ENCODE results near the gene CREB3L1.

Gene CREB3L1

DNA sequence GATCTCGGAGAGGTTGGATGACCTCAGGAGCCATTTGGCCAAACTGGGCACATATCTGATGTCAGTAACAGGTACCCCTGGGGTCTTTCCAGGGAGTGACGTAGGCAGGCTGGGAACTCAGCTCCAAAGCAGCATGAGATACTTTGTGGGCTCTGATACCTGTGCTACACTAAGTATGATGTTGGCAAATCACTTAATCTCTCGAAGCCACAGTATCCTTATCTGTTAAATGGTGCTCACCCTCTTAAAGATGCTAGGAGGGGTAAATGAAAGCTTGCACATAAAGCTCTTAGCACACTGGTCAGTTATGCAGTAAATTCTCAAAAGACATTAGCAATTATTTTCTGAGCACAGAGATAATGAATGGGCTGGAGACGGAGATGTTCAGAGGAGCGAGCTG, 52.7 kb downstream of the CREB3L1 start:
- DNase-seq: no peak

DNA sequence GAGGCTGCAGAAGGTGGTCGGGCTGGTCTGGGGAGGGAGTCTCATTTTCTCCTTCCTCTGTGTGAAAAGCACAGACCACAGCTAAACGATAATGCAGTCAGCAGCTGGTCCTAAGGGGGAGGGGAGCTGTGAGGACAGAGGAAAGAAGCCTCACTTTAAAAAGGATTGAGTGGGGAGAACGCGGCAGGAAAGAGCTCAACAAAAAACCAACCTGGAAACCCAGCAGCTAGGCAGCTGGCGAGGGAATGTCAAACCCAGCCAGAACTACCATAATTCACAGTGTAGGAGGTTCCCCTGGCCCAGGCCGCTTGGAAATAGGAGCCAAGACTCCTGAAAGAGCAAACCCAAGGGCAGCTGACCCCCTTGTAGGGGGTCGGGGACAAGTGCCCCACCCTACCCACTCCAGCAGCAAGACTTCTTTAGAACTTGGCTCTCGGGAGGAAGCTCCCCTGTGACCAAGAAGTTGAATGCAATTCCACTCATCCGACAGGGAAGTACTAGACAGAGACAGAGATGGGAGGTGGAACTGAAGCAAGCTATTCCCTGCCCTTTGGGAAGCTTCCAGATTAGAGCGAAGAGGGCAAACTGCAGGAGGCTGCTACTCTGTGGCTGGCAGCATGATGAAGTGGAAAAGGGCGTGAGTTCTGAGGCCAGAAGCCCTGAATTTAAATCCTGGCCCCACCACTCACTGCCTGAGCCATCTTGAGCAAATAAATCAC, 53.3 kb downstream of the CREB3L1 start:
- no peak for DNase-seq

DNA sequence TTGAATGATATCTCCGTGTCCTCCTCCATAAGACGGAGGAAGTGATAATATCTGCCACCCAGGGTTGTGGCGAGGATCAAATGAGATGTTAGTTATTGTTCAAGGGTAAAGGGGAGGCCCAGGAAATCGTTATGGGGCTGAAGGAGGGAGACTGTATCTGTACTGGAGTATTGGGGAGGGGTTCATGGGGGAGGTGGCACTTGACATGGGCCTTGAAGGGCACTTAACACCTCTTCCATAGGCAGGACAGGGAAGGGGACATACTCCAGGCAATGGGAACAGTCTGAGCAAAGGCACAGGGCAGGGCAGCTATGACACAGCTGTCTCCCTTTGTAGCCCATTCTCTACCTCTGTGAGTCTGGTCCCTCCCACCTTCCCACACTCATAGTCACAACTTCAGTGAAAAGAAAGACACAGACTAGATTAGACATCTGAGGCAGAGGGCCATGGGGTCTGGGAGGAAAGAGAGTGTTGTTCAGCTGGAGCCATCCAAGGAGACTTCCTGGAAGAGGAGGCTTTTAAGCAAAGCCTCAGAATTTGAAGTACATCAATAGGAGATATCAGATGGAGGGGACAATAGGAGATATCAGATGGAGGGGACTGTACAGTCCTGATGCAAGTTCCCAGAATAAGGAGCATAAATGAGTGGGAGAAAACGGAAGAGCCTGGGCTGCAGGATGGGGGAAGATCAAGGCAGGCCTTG, 54.0 kb downstream of the CREB3L1 start:
- no peak for DNase-seq

DNA sequence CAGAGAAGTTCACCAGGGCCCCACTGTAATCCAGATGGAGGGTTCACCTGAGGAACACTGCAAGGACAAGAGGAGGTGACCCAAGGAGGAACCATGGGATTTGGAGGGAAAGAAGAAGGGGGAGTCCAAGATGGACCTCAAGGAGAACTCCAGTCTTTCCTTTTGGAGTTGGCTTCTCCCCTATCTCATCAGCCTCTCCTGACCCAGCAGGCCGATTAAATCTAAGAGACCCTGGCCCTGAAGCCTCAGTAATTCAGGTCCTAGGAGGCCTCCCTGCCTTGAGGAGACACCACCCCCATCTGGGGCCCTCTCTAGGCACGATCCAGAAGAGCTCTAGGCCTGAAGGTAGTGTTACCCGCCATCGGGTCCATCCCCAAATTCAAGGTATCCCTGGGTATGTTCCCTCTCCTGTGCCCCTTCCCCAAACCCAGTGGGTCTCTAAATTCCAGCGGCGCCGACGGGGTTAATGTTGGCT, 54.7 kb downstream of the CREB3L1 start:
- DNase-seq: no peak

DNA sequence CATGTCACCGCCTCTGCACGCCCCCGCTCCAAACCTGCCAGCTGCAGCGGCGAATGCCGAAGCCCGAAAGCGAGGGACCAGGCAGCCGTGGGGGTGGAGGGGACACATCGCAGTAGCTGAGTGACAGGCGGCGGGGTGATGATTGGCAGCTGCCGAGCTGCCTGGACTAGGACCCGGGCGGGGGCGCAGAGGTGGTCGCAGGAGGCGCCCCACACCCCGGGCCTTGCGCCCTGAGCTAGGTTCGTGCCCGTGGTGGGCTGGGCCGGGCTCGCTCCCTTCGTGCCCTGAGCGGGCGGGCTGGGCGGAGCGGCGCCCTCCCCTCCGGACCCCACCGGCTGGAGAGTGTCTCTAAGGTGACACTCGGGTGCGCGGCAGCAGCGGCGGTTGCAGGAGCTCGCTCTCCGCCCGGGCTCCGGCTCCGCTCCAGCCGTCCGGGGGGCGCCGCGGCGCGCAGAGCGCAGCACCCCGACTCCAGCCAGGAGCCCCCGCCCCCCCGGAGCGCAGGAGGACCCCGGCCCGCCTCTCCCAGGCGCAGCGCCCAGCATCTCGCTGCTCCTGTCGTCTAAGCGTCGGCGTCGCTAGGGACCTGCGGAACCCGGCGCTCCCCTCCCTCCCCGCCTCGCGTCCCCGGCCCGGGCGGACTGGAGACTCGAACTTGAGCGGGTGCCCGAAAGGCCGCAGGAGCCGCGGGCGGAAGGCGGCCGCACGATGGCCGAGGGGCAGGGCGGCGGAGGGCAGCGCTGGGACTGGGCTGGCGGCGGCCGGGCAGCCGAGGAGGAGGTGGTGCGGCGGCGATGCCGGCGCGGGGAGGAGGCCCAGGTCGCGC, 55.3 kb downstream of the CREB3L1 start:
- DNase-seq: no peak

DNA sequence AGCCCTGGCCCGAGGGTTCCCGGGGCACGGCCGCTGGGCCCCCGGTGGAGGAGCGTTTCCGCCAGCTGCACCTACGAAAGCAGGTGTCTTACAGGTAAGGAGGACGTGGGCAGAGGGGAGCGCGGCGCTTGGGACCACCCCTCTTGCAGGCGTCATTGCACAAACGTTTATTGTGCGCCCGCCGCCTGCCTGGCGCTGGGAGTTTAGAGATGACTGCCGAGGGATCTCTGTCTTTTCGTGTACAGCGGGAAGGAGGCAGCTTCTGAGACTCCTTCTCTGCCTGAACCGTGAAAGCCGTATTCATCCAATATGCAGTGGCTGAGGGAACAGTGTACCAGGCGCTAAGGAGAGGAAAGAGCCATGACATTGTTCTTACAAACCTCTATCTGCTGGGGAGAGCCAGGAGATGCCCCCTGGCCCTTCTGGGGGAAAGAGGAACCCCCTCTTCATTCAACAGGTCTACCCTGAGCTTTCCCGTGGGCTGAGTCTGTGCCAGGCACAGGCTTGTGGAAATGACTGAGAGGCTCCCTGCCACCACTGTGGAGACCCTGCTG, 56.0 kb downstream of the CREB3L1 start:
- no peak for DNase-seq

DNA sequence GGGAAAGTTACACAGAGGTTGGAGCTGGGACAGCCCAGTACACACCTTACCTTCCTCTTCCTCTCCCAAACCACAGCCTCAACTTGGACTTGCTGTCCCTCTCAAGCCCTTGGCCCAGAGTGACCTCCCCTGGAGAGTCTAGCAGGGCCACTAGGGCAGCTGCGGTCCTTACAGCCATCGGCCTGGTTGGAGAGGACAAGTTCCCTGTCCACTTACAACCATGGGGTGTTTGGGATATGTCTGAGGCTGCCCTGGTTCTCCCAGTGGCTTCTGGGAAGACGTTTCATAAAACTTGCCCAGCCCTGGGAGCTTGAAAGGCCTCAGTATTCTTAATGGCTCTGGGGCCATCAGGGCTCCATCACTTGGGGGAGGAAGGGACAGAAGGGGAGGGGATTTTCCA, 56.7 kb downstream of the CREB3L1 start:
- no peak for DNase-seq

DNA sequence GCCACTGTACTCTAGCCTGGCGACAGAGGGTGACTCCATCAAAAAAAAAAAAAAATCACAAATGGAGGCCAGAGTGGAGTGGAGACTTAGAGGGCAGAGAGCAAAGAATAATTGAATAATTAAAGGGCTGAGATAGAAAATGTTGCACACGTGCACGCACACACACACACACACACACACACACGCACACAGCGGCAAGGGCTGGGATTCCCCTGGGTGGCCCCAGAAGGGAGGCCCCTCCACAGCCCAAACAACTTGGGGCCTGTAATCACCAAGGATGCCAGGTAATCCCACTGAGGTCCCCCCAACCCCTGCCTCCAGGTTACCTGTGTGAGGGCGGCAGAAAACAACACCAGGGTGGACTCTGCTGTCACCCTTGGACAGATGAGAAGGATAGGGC, 57.8 kb downstream of the CREB3L1 start:
- no peak for DNase-seq

DNA sequence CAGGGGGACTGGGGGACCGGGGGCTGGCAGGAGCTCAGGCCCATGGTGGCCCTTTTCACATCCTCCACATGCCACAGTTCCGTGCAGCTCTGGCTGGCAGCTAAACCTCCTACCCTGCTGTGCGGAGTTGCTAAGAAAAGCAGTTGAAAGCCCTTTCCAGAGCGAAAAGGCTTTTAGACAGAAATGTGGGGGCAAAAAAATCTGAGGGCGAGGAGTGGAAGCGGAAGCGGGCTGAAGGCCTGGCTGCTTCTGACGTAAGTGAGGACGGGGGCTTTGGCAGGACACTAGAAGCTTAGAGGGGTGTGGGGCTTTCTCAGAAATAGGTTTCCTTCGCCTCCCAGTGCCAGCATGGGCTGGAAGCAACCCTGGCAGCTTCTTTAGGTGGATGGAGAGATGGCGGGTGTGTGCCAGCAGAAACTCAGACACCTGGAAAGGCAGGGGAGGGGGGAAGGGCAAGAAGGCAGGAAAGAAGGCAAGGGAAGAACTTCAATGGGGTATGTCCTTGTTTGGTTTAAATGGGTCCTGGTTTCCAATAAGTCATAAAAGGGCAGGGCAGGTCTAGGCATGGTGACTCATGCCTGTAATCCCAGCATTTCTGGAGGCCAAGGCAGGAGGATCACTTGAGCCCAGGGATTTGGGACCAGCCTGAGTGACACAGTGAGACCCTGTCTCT, 58.6 kb downstream of the CREB3L1 start:
- no peak for DNase-seq

DNA sequence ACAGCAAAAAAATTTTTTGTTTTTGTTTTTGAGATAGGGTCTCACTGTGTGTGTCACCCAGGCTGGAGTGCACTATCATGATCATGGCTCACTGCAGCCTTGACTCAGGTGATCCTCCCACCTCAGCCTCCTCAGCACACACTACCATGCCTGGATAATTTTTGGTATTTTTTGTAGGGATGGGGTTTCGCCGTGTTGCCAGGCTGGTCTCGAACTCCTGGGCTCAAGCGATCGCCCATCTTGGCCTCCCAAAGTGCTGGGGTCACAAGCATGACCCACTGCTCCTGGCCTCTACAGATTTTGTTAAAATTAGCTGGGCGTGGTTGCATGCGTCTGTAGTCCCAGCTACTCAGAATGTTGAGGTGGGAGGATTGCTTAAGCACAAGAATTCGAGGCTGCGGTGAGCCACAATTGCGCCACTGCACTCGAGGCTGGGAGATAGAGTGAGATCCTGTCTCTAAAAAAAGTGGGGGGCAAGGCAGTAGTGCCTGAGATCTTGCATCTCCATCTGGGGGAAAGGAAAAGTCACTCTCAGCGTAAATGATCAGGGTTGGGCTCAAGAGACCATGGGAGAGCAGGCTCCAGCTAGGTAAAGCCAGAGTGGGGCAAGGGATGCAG, 59.2 kb downstream of the CREB3L1 start:
- no peak for DNase-seq

DNA sequence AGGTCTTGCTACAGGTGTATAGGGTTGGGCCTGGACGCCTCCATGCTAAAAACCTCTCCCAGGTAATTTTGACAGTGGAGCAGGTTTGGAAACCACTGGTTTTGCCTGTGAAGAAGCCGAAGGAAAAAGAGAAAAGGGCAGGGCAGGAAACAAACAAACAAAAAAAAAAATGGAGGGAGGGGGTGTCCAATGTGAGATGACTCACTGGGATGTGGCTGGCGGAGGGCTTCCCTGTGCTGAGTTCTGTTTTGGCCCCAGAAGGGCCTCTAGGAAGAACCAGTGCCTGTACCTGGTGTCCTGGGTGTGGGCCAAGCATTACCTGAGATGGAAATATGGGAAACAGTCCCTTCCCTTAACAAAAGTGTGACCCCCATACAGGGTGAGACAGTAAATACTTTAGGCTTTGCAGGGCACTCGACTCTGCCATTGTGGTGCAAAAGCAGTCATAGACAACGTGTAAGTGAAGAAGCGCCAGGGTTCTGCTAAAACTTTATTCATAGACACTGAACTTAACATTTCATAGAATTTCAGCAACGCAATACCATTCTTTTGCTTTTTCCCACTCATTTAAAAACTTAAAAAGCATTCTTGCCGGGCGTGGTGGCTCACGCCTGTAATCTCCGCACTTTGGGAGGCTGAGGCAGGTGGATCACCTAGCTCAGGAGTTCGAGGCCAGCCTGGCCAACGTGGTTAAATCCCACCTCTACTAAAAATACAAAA, 60.3 kb downstream of the CREB3L1 start:
- DNase-seq: no peak

DNA sequence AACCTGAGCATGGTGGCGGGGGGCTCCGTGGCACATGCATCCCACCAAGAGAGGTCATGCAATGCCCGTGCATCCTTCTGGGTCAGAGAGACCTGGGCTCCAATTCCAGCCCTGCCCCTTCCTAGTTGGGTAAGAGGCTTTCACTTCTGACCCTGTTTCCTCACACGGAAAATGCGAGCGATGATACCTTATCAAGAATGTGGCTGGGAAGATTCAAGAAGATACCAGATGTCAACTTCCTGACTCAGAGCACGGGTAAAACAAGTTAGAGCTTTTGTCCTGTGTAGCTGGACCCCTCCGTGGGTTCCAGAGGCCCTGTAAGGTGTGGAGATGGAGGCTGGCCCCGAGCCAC, 61.1 kb downstream of the CREB3L1 start:
- no peak for DNase-seq

DNA sequence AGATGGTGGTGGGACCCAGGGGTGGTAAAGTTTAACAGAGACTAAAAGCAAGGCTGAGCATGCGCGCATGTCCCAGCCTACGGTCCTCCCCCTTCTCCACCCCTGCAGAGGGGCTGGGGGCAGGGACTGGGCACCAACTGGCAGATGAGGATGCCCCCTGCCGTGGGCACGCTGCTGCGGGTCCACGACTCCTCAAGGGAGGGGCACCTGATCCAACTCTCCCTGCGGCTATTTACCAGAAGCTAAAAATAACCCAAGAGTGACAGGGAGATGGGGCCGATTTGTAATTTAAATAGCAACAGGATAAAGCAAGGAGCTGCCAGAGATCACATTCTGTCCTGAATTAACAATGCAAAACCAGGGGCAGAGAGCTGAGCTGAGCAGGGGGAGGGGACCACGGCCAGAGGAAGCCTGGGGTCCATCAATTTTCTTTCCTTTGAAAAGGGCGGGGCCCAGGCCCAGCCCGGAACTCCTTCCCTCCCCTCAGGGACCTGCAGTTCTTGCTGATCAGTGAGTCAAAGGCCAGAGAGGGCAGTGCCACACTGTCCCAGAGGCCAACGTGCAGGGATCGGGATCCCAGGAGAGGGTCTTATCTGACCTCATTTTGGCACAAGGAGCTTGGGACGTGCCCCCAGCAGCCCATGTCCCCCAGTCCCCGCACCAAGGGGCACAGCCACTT, 61.7 kb downstream of the CREB3L1 start:
- DNase-seq: no peak

DNA sequence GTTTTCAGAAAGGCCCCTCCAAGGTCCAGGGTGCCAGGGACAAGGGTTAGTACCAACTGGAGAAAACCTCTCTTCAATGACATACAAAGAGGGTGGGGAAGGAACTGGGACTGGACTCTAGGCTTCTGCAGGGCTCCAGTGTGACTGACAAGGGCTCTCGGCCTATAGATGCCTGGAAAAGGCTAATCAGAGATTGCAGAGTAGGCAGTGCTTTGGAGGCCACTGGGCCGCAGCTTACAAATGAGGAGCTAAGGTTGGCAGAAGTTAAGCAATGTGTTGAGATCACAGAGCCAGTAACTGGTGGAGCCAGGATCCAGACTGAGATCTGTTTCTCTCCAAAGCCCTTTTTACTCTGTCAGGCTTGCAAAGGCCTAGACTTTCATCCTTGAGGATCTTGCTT, 62.4 kb downstream of the CREB3L1 start:
- DNase-seq: no peak

DNA sequence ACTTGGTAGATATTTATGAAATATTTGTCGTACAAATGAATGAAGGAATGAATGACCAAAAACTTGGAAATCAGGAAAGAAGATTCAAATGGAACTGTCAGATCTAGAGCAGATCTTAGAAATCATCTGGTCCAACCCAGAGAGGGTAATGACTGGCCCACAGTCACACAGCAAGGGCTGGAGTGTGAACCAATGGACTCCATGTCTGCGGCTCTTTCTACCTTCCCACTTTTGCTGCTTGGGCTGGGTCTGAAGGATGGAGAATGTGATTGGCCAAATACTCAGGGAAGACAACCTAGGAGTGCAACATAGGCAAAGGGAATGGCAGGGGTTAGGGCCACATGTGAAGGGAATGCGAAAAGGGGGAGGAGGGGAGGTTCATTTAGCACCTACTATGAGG, 64.0 kb downstream of the CREB3L1 start:
- no peak for DNase-seq

DNA sequence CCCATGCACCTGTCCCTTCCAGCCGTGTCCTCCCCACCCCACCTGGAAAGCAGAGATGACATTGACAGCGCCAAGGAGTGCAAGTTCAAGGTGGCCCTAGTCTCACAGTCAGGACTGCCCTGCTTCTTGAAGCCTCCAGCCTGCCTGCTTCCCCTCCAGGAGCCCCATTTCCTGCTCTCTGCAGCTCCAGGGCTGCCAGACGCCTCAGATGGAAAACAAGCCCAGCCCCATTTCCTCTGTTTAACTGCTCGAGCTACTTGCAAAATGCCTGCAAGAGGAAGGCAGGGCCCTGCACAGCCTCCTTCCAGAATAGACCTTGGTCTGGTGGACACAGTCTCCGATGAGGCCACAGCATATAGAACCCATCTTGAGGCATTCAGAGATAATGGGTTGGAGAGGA, 64.8 kb downstream of the CREB3L1 start:
- no peak for DNase-seq

DNA sequence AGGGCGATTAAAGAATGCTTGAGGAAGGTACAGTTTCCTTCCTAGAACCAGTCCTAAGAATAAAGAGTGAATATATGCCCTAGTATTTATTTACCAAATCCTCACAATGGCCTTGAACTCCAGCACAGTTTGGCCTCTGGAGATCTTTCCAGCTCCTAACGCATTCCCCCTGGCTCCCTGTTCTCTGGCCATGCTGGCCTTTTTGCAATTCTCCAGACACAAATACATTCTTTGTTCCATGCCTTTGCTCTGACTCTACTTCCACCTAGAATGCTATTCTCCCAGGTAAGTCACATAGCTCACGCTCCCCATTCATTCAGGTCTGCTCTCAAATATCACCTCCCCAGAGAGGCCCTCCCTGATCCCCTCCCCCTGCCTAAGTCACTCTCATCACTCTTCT, 66.1 kb downstream of the CREB3L1 start:
- no peak for DNase-seq

DNA sequence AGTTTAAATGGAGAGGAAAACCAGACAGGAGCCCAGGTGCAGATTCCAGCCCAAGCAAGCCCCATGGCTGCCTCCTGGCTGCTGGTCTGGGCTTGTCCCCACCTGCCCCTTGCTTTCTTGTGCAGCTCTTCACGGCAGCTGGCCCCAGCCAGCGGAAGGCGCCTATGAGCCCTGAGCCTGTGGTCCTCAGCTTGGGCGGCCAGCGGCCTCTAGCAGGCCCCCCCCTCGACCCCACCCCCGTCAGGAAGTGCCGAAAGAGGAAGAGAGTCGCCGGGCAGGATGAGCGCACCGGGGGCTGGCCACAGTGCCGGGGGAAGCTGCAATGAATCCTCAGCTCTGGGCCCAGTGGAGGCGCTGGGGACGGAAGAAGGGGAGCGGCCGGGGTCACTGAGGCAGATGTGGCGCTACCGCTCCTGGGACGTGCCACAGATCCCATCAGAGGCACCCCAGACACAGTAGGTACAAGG, 67.7 kb downstream of the CREB3L1 start:
- DNase-seq: no peak

DNA sequence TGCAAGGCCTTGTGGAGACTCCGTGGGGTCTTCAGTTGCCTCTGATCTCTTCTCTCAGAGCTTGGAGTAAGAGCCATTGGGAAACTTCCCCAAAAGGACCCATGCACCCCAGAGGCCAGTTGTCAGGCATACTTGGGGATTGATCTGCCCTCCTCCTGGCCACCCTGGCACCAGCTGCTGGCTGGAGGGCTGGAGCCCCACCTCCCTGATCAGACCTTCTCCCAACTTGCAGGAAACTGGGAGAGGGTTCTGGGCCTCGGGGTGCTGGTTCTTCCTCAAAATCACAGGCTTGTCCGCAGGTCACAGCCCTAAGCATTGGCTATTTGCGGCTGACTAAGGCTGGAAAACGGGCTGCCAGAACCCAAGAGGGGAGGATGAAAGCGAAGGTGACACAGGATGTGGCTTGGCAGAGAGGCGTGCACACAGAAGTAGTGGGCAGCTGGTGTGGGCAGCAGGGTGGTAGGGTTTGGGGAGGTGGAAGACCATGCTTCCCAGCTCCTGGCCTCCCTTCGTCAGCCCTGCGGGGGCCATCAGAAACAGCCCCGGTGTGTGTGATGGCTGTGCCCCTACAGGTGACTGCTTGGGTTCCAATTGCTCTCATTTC, 68.5 kb downstream of the CREB3L1 start:
- no peak for DNase-seq

DNA sequence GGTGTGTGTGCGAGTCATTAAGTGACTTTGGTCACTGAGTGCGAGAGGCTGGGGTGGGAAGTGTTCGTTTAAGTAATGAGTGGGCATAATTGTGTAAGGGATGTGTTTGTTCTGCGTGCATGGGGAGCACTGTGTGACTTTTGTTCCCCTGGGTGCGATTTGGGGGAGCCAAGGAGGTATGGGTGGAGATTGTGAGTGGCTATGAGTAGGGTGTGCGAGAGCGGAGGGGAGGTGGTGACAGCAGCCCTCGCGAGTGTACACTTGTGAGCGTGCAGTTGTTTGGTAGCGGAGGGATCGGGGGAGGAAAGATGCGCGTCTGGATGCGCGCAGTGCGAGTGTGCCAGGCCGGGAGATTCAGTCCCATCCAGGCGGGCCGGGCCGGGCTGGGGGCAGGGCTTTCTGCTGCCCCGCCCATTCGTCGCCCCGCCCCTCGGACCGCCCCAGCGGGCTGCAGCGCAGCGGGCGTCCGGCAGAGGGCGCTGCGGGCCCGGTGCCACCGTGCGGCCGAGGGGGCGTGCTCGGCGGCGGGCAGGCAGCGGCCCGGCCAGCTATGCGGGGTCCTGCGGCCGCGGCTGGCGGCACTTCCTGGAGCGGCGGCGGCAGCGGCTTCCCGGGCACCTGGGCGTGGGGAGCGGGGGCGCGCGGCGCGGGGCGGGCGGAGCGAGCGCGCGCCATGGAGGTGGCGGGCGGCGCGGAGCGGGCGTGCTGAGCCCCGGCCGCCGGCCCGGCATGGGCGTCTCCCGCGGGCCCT, 69.6 kb downstream of the CREB3L1 start, which contains the start of gene DGKZ:
DGKZ (plus strand) TSS at position 578 of the 751 bp plus-strand sequence. CDS start 197 bp downstream, outside the sequence.
- peak; percentile 80 for DNase-seq
